ENCODE data around the gene GIPR.
A peak's percentile ranks its signal among the peaks of the same experiment; 100 is the strongest.

The GIPR gene

GRCh38 chr19:45663800-45664199 is 4.2 kb upstream of the GIPR start:
- Histone ChIP-seq H3K9ac (ENCODE audit: low read length) (no peak overlapping the region), H2BK120ac (ENCODE audit: low read depth, low read length) (no peak overlapping the region), H3K27me3 (ENCODE audit: insufficient read depth, low read length, poor library complexity) (no peaks in the 10 kb centered on the region), H3K27ac (ENCODE audit: low read depth, low read length) (no peak overlapping the region), H3K23ac (ENCODE audit: low read length) (no peak overlapping the region), H3K4me2 (ENCODE audit: low read length) (no peak overlapping the region), H3K4me1 (ENCODE audit: control insufficient read depth, low read depth, low read length) (no peaks in the 10 kb centered on the region), H2BK5ac (ENCODE audit: low read length) (no peak overlapping the region), H3K18ac (ENCODE audit: low read length) (no peak overlapping the region), H2AK5ac (ENCODE audit: low read length) (no peak overlapping the region), H3K79me1 (ENCODE audit: low read length) (no peaks in the 10 kb centered on the region), H4K8ac (ENCODE audit: low read depth, low read length) (no peak overlapping the region), H3K79me2 (ENCODE audit: control insufficient read depth, insufficient read depth, low read length) (no peaks in the 10 kb centered on the region), H3K56ac (ENCODE audit: low read length) (no peak overlapping the region), H4K5ac (ENCODE audit: low read length) (no peak overlapping the region), H3K4ac (ENCODE audit: low read depth, low read length) (no peak overlapping the region), H2BK15ac (replicated peaks; ENCODE audit: low read depth) (no peak overlapping the region), H3K36me3 (ENCODE audit: control insufficient read depth, insufficient read depth, low read length) (no peaks in the 10 kb centered on the region), H3K4me3 (ENCODE audit: low read length) (no peak overlapping the region)
- WGBS (ENCODE audit: extremely low coverage, insufficient coverage, low lambda C conversion rate) = no CpG with 5 or more reads among the region's 1 CpG
- DNase-seq = peak; percentile 39

GRCh38 chr19:45664575-45664974 is 3.4 kb upstream of the GIPR start:
- no peaks in the 10 kb centered on the region for H3K27me3 ChIP-seq (ENCODE audit: insufficient read depth, low read length, poor library complexity)
- no peak overlapping the region for H3K18ac ChIP-seq (ENCODE audit: low read length)
- no peak overlapping the region for H3K4me2 ChIP-seq (ENCODE audit: low read length)
- no peak for DNase-seq
- H3K4me1 ChIP-seq (ENCODE audit: control insufficient read depth, low read depth, low read length) = no peaks in the 10 kb centered on the region
- no peak overlapping the region for H3K4ac ChIP-seq (ENCODE audit: low read depth, low read length)
- peak overlapping the region; percentile 42 for H3K56ac ChIP-seq (ENCODE audit: low read length)
- WGBS (ENCODE audit: extremely low coverage, insufficient coverage, low lambda C conversion rate) = no CpG with 5 or more reads among the region's 7 CpGs
- H2AK5ac ChIP-seq (ENCODE audit: low read length) = peak overlapping the region; percentile 3
- no peaks in the 10 kb centered on the region for H3K36me3 ChIP-seq (ENCODE audit: control insufficient read depth, insufficient read depth, low read length)
- H3K79me1 ChIP-seq (ENCODE audit: low read length) = no peaks in the 10 kb centered on the region
- H3K23ac ChIP-seq (ENCODE audit: low read length) = no peak overlapping the region
- H3K79me2 ChIP-seq (ENCODE audit: control insufficient read depth, insufficient read depth, low read length) = no peaks in the 10 kb centered on the region
- no peak overlapping the region for H3K4me3 ChIP-seq (ENCODE audit: low read length)
- no peak overlapping the region for H4K8ac ChIP-seq (ENCODE audit: low read depth, low read length)
- H3K27ac ChIP-seq (ENCODE audit: low read depth, low read length) = no peak overlapping the region
- H3K9ac ChIP-seq (ENCODE audit: low read length) = no peak overlapping the region
- no peak overlapping the region for H2BK15ac ChIP-seq (replicated peaks; ENCODE audit: low read depth)
- H2BK5ac ChIP-seq (ENCODE audit: low read length) = no peak overlapping the region
- H4K5ac ChIP-seq (ENCODE audit: low read length) = no peak overlapping the region
- H2BK120ac ChIP-seq (ENCODE audit: low read depth, low read length) = no peak overlapping the region

- H3K27ac ChIP-seq (ENCODE audit: low read depth, low read length) = no peak overlapping the region
- no CpG with 5 or more reads among the region's 19 CpGs for WGBS (ENCODE audit: extremely low coverage, insufficient coverage, low lambda C conversion rate)
- H3K4me3 ChIP-seq (ENCODE audit: low read length) = no peak overlapping the region
These were observed 386 bp downstream of the GIPR start for GRCh38 chr19:45668342-45668871.

GRCh38 chr19:45670670-45671453 is 2.8 kb downstream of the GIPR start:
- Histone ChIP-seq H2AK5ac (ENCODE audit: low read length) (no peak overlapping the region), H2BK120ac (ENCODE audit: low read depth, low read length) (no peak overlapping the region), H3K79me2 (ENCODE audit: control insufficient read depth, insufficient read depth, low read length) (no peaks in the 10 kb centered on the region), H3K4me2 (ENCODE audit: low read length) (peak overlapping the region; percentile 80), H3K9ac (ENCODE audit: low read length) (peak overlapping the region; percentile 80), H3K18ac (ENCODE audit: low read length) (peak overlapping the region; percentile 19), H2BK15ac (replicated peaks; ENCODE audit: low read depth) (no peak overlapping the region), H3K79me1 (ENCODE audit: low read length) (no peaks in the 10 kb centered on the region), H2BK5ac (ENCODE audit: low read length) (no peak overlapping the region), H3K4me3 (ENCODE audit: low read length) (peak overlapping the region; percentile 46), H3K27ac (ENCODE audit: low read depth, low read length) (no peak overlapping the region), H3K4me1 (ENCODE audit: control insufficient read depth, low read depth, low read length) (no peaks in the 10 kb centered on the region), H4K8ac (ENCODE audit: low read depth, low read length) (peak overlapping the region; percentile 7), H3K4ac (ENCODE audit: low read depth, low read length) (no peak overlapping the region), H3K23ac (ENCODE audit: low read length) (no peak overlapping the region), H3K56ac (ENCODE audit: low read length) (peak overlapping the region; percentile 93), H3K36me3 (ENCODE audit: control insufficient read depth, insufficient read depth, low read length) (no peaks in the 10 kb centered on the region), H3K27me3 (ENCODE audit: insufficient read depth, low read length, poor library complexity) (no peaks in the 10 kb centered on the region), H4K5ac (ENCODE audit: low read length) (no peak overlapping the region)
- no CpG with 5 or more reads among the region's 42 CpGs for WGBS (ENCODE audit: extremely low coverage, insufficient coverage, low lambda C conversion rate)
- peak; percentile 95 for DNase-seq

More at GRCh38 chr19:45668342-45668871, 386 bp downstream of the GIPR start:
- Histone ChIP-seq H3K36me3 (ENCODE audit: control insufficient read depth, insufficient read depth, low read length) (no peaks in the 10 kb centered on the region), H2BK5ac (ENCODE audit: low read length) (no peak overlapping the region), H3K4ac (ENCODE audit: low read depth, low read length) (no peak overlapping the region), H3K18ac (ENCODE audit: low read length) (no peak overlapping the region), H3K79me1 (ENCODE audit: low read length) (no peaks in the 10 kb centered on the region), H2BK15ac (replicated peaks; ENCODE audit: low read depth) (no peak overlapping the region), H2BK120ac (ENCODE audit: low read depth, low read length) (no peak overlapping the region), H3K79me2 (ENCODE audit: control insufficient read depth, insufficient read depth, low read length) (no peaks in the 10 kb centered on the region), H3K56ac (ENCODE audit: low read length) (peak overlapping the region; percentile 70), H3K4me1 (ENCODE audit: control insufficient read depth, low read depth, low read length) (no peaks in the 10 kb centered on the region), H2AK5ac (ENCODE audit: low read length) (no peak overlapping the region), H3K4me2 (ENCODE audit: low read length) (peak overlapping the region; percentile 68), H4K5ac (ENCODE audit: low read length) (no peak overlapping the region), H4K8ac (ENCODE audit: low read depth, low read length) (no peak overlapping the region), H3K9ac (ENCODE audit: low read length) (peak overlapping the region; percentile 33), H3K23ac (ENCODE audit: low read length) (no peak overlapping the region), H3K27me3 (ENCODE audit: insufficient read depth, low read length, poor library complexity) (no peaks in the 10 kb centered on the region)
- no peak for DNase-seq

GRCh38 chr19:45674946-45675345 is 6.9 kb downstream of the GIPR start:
- no CpG with 5 or more reads among the region's 7 CpGs for WGBS (ENCODE audit: extremely low coverage, insufficient coverage, low lambda C conversion rate)
- Histone ChIP-seq H4K8ac (ENCODE audit: low read depth, low read length) (no peak overlapping the region), H2BK5ac (ENCODE audit: low read length) (no peak overlapping the region), H3K4ac (ENCODE audit: low read depth, low read length) (no peak overlapping the region), H3K4me2 (ENCODE audit: low read length) (no peak overlapping the region), H4K5ac (ENCODE audit: low read length) (no peak overlapping the region), H2BK120ac (ENCODE audit: low read depth, low read length) (no peak overlapping the region), H3K4me1 (ENCODE audit: control insufficient read depth, low read depth, low read length) (no peaks in the 10 kb centered on the region), H3K27me3 (ENCODE audit: insufficient read depth, low read length, poor library complexity) (no peaks in the 10 kb centered on the region), H3K9ac (ENCODE audit: low read length) (no peak overlapping the region), H3K79me2 (ENCODE audit: control insufficient read depth, insufficient read depth, low read length) (no peaks in the 10 kb centered on the region), H3K27ac (ENCODE audit: low read depth, low read length) (no peak overlapping the region), H3K18ac (ENCODE audit: low read length) (no peak overlapping the region), H3K56ac (ENCODE audit: low read length) (no peak overlapping the region), H3K79me1 (ENCODE audit: low read length) (no peaks in the 10 kb centered on the region), H3K23ac (ENCODE audit: low read length) (no peak overlapping the region), H2AK5ac (ENCODE audit: low read length) (no peak overlapping the region), H3K4me3 (ENCODE audit: low read length) (no peak overlapping the region), H2BK15ac (replicated peaks; ENCODE audit: low read depth) (no peak overlapping the region), H3K36me3 (ENCODE audit: control insufficient read depth, insufficient read depth, low read length) (no peaks in the 10 kb centered on the region)
- DNase-seq = no peak

All from mesendoderm (in vitro differentiated cells).